DMS79 (cell line): ENCODE measurements around the gene OTOGL.
"Not testable (repeated sequence)": the region's sequence is repeated elsewhere in the genome, so short reads cannot be mapped to it uniquely, and the experiment has no call there.

Experiments
- DNase-seq: peaks from one replicate; lab custom pipeline; 2025; lab: John Stamatoyannopoulos, UW

Gene OTOGL

GRCh38 chr12:80184926-80185325 is 85.6 kb downstream of the OTOGL start:
- DNase-seq: no peak

- DNase-seq: peak; percentile 39
Observed at GRCh38 chr12:80186727-80187217, 87.4 kb downstream of the OTOGL start.

- peak; percentile 68 for DNase-seq
Observed at GRCh38 chr12:80187660-80188090, 88.3 kb downstream of the OTOGL start.

GRCh38 chr12:80188576-80188975 is 89.2 kb downstream of the OTOGL start:
- DNase-seq: no peak

GRCh38 chr12:80189241-80189640 is 89.9 kb downstream of the OTOGL start:
- DNase-seq: no peak

- no peak for DNase-seq
Observed at GRCh38 chr12:80190001-80190400, 90.7 kb downstream of the OTOGL start.

- no peak for DNase-seq
Observed at GRCh38 chr12:80192087-80192486, 92.8 kb downstream of the OTOGL start.

- no peak for DNase-seq
Observed at GRCh38 chr12:80193865-80194264, 94.5 kb downstream of the OTOGL start.

- no peak for DNase-seq
Observed at GRCh38 chr12:80195074-80195726, 95.9 kb downstream of the OTOGL start.

- DNase-seq: no peak
Observed at GRCh38 chr12:80195737-80196136, 96.4 kb downstream of the OTOGL start.

GRCh38 chr12:80196419-80196818 is 97.1 kb downstream of the OTOGL start:
- no peak for DNase-seq

- no peak for DNase-seq
Observed at GRCh38 chr12:80198782-80199337, 99.5 kb downstream of the OTOGL start.

GRCh38 chr12:80199931-80200330 is 100.6 kb downstream of the OTOGL start:
- no peak for DNase-seq

GRCh38 chr12:80200414-80200813 is 101.1 kb downstream of the OTOGL start:
- DNase-seq: no peak

GRCh38 chr12:80201908-80202307 is 102.6 kb downstream of the OTOGL start:
- no peak for DNase-seq

- no peak for DNase-seq
Observed at GRCh38 chr12:80205960-80206359, 106.6 kb downstream of the OTOGL start.

GRCh38 chr12:80208071-80208470 is 108.7 kb downstream of the OTOGL start:
- DNase-seq: no peak

- DNase-seq: no peak
Observed at GRCh38 chr12:80211671-80212070, 112.3 kb downstream of the OTOGL start.

GRCh38 chr12:80212938-80213645 is 113.8 kb downstream of the OTOGL start:
- DNase-seq: no peak

GRCh38 chr12:80213871-80214270 is 114.5 kb downstream of the OTOGL start:
- DNase-seq: no peak

- DNase-seq: no peak
Observed at GRCh38 chr12:80217011-80217535, 117.7 kb downstream of the OTOGL start.

- not testable (repeated sequence) for DNase-seq
Observed at GRCh38 chr12:80218925-80219324, 119.6 kb downstream of the OTOGL start.

GRCh38 chr12:80219345-80219744 is 120.0 kb downstream of the OTOGL start:
- no peak for DNase-seq
